Measurements from ENCODE around the gene UNC13B.

GRCh38 chr9:35279946-35280345 is 118.1 kb downstream of the UNC13B start:
- no peak for TF ChIP-seq CTCF (conservative IDR thresholded peaks at IDR 0.05; ENCODE audit: low read depth in 2 of 2)
- no peak for TF ChIP-seq EZH2 (IDR thresholded peaks at IDR 0.05; ENCODE audit: low read depth, unreplicated experiment)
- TF ChIP-seq REST (IDR thresholded peaks at IDR 0.05; ENCODE audit: unreplicated experiment): no peak
- no peak for TF ChIP-seq CREB1 (CRISPR knock-in tag; IDR thresholded peaks at IDR 0.05; ENCODE audit: low read depth)
- no peak for TF ChIP-seq EZH2phosphoT487 (IDR thresholded peaks at IDR 0.05; ENCODE audit: unreplicated experiment)
- TF ChIP-seq POLR2AphosphoS5 (IDR thresholded peaks at IDR 0.05; ENCODE audit: low read depth): no peak
- no peak for TF ChIP-seq JUNB (IDR thresholded peaks at IDR 0.05; ENCODE audit: unreplicated experiment)
- no peak for TF ChIP-seq ZNF331 (CRISPR knock-in tag; IDR thresholded peaks at IDR 0.05; ENCODE audit: low read depth)
- no peak for TF ChIP-seq STAT1 (IDR thresholded peaks at IDR 0.05; ENCODE audit: unreplicated experiment)
- TF ChIP-seq ZNF114 (CRISPR knock-in tag; IDR thresholded peaks at IDR 0.05): no peak
- no peak for TF ChIP-seq NANOG (IDR thresholded peaks at IDR 0.05; ENCODE audit: borderline replicate concordance)
- TF ChIP-seq ETS1 (IDR thresholded peaks at IDR 0.05): no peak
- no peak for TF ChIP-seq ZNF462 (CRISPR knock-in tag; IDR thresholded peaks at IDR 0.05)
